HepG2 (cell line): ENCODE data around the gene ADPRS.

Experiments used
- CBFB ChIP-seq: sonication (generic); formaldehyde crosslinking; IDR thresholded peaks from 2 replicates; pipeline ENCODE4 v1.4.0; 2020; ENCODE audit warnings: missing genetic modification reagents
- EHMT2 ChIP-seq: fragments of 200-600 bp; sonication (generic); IDR thresholded peaks from 2 replicates; pipeline ENCODE4 v1.7.0; 2017; ENCODE audit warnings: antibody characterized with exemption, low read depth, low read length, borderline replicate concordance
- EZH2 ChIP-seq: conservative IDR thresholded peaks from 2 replicates; pipeline ENCODE4 v1.6.1; 2012; ENCODE audit warnings: mild to moderate bottlenecking, low read depth, low read length, moderate library complexity
- POLR2A ChIP-seq, 2 experiments: IDR thresholded peaks; 2 replicates each; pipeline ENCODE4 v1.6.1; 2011; ENCODE audit warnings: low read depth in 2 of 2, low read length in 2 of 2, mild to moderate bottlenecking in 1 of 2, moderate library complexity in 1 of 2; ENCODE audit not compliant: insufficient read depth in 1 of 2
- SMC3 ChIP-seq: IDR thresholded peaks from 2 replicates; pipeline ENCODE4 v1.6.1; 2011; ENCODE audit warnings: low read length, improper control_type of control experiment
- SOX5 ChIP-seq: IDR thresholded peaks from 2 replicates; pipeline ENCODE4 v1.6.1; 2016; ENCODE audit warnings: borderline replicate concordance
- ZNF773 ChIP-seq: sonication (generic); formaldehyde crosslinking; IDR thresholded peaks from 2 replicates; pipeline ENCODE4 v1.4.0; 2020; ENCODE audit warnings: missing genetic modification reagents, borderline replicate concordance
- TF ChIP-seq, protein P1 (sequence below), 2 experiments: sonication (generic) in 1 of 2; formaldehyde crosslinking in 1 of 2; IDR thresholded peaks; 2 replicates each; pipeline versions ENCODE4 v1.5.1 to v1.6.1; 2011 to 2020; ENCODE audit warnings: borderline replicate concordance in 1 of 2, low read depth in 1 of 2, low read length in 1 of 2, mild to moderate bottlenecking in 1 of 2, missing genetic modification reagents in 1 of 2, moderate library complexity in 1 of 2
- TF ChIP-seq, protein P2 (sequence below), 2 experiments: fragments of 450-650 bp in 1 of 2; sonication (generic) in 1 of 2; formaldehyde crosslinking; IDR thresholded peaks; 2 replicates each; pipeline versions ENCODE4 v1.5.0 to v1.8.0; 2020 to 2022; ENCODE audit warnings: mild to moderate bottlenecking in 1 of 2, missing genetic modification reagents in 1 of 2
- TF ChIP-seq, protein P3 (sequence below): sonication (generic); formaldehyde crosslinking; IDR thresholded peaks from 2 replicates; pipeline ENCODE4 v1.9.0; 2022; ENCODE audit warnings: missing genetic modification reagents, mild to moderate bottlenecking, borderline replicate concordance

DNA sequence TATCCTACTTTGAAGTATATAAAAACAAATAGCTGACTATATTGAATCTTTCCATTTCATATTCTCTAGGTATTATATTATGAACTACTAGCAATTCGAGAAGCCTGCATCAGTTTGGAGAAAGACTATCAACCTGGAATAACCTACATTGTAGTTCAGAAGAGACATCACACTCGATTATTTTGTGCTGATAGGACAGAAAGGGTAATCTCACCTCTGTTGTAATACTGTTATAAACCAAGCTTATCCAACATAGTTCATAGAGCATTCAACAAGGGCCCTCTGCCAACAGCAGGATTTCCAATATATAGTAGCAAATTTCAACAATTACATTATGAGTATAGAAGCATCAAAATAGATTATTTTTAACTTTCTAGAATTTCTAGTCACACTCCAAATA is 48.5 kb upstream of the ADPRS start:
- TF ChIP-seq, protein P1, sequence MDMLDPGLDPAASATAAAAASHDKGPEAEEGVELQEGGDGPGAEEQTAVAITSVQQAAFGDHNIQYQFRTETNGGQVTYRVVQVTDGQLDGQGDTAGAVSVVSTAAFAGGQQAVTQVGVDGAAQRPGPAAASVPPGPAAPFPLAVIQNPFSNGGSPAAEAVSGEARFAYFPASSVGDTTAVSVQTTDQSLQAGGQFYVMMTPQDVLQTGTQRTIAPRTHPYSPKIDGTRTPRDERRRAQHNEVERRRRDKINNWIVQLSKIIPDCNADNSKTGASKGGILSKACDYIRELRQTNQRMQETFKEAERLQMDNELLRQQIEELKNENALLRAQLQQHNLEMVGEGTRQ (IDR thresholded peaks at IDR 0.05; ENCODE audit: low read depth, low read length) = no peak
- TF ChIP-seq, protein P1 (CRISPR knock-in tag; IDR thresholded peaks at IDR 0.05; ENCODE audit: borderline replicate concordance) = no peak
- TF ChIP-seq SMC3 (no peak), POLR2A (IDR thresholded peaks at IDR 0.05; ENCODE audit: insufficient read depth in 1 of 2, low read depth in 2 of 2, low read length in 2 of 2) (no peak), CBFB (no peak), ZNF773 (no peak), EZH2 (no peak), EHMT2 (no peak), SOX5 (CRISPR knock-in tag) (no peak)
- TF ChIP-seq, protein P2, sequence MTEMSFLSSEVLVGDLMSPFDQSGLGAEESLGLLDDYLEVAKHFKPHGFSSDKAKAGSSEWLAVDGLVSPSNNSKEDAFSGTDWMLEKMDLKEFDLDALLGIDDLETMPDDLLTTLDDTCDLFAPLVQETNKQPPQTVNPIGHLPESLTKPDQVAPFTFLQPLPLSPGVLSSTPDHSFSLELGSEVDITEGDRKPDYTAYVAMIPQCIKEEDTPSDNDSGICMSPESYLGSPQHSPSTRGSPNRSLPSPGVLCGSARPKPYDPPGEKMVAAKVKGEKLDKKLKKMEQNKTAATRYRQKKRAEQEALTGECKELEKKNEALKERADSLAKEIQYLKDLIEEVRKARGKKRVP (CRISPR knock-in tag; IDR thresholded peaks at IDR 0.05) = no peak
- TF ChIP-seq, protein P3, sequence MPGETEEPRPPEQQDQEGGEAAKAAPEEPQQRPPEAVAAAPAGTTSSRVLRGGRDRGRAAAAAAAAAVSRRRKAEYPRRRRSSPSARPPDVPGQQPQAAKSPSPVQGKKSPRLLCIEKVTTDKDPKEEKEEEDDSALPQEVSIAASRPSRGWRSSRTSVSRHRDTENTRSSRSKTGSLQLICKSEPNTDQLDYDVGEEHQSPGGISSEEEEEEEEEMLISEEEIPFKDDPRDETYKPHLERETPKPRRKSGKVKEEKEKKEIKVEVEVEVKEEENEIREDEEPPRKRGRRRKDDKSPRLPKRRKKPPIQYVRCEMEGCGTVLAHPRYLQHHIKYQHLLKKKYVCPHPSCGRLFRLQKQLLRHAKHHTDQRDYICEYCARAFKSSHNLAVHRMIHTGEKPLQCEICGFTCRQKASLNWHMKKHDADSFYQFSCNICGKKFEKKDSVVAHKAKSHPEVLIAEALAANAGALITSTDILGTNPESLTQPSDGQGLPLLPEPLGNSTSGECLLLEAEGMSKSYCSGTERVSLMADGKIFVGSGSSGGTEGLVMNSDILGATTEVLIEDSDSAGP (CRISPR knock-in tag) = no peak
